ENCODE results near the gene PNLIPRP1.

The PNLIPRP1 gene

DNA sequence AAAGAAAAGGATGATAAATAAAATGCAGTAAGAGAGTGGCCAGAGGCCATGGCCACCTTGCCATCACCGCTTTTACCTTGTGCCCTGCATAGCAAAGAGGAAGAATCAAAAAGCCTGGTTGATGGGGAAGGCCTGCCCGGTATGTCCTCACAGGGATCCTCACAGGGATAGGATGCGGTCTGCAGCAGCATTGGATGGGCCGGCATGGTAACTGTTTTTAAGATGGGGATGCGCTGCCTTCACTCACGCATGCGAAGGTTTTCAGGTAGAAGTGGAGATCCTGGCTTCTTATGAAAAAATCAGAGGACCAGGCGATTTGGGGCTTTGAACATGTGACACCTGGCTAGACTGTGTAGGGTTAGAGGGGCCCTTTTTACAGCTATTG is 42.4 kb downstream of the PNLIPRP1 start:
- DNase-seq = no peak

DNA sequence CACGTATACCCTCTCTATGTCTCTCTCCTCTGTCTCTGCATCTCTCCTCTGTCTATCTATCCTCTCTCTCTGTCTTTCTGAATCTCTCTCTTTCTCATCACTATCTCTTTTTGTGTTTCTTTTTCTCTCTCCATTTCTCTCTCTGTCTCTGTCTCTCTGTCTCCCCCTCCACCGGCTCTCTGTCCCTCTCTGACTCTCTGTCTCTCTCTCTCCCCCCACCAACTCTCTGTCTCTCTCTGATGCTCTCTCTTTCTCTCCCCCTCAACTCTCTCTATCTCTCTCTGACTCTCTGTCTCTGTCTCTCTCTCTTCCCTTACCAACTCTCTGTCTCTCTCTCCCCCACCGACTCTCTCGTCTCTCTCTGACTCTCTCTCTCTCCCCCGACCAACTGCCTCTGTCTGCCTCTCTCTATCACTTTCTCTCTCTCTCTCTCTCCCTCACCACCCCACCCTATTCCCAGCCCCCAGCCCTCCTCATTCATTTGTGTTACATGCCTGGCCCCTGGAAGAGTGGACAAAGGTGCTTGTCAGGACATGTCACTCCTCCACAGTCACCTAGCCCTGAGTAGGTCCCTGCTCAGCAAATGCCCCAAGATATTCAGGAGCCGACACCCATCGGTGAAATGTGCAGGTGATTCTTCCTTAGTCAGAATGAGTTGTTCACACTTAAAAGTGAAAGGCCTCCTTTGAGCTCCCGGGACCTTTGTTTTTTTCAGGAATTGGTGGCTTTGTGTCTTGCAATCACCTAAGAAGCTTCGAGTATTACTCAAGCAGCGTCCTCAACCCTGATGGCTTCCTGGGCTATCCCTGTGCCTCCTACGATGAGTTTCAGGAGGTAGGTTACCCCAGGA is 43.6 kb downstream of the PNLIPRP1 start:
- no peak for DNase-seq

DNA sequence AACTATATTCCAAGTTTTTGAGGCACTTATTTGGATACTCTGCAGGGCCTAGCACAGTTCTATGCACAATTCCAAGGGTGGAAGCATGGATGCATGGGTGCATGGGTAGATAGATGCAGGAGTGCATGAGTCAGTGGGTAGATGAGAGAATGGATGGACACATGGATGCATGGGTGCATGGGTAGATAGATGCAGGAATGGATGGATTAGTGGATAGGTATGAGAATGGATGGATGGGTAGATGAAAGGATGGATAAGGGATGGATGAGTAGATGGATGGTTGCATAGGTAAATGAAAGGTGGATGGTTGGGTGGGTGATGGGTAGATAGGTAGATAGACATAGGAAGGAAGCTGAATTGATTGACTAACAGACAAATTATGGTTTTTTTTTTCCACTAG is 45.6 kb downstream of the PNLIPRP1 start:
- DNase-seq = no peak

DNA sequence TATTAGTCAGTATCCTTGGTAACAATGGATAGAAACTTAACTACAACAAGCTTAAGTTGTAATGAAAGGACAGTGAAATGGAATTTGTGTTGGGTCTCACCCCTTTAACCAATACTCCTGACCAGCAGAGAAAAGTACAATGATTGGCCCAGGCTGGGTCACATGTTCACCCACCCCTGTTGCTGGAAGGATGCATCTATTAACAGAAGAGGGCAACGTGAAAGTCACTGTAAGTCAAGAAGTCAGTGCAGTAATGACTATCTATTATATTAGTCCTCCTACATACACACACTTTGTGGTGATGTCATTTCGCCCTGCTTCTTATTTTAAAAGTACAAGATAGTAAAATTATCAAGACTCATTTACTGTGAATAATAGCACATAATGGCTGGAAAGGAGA is 46.2 kb downstream of the PNLIPRP1 start:
- DNase-seq = no peak

DNA sequence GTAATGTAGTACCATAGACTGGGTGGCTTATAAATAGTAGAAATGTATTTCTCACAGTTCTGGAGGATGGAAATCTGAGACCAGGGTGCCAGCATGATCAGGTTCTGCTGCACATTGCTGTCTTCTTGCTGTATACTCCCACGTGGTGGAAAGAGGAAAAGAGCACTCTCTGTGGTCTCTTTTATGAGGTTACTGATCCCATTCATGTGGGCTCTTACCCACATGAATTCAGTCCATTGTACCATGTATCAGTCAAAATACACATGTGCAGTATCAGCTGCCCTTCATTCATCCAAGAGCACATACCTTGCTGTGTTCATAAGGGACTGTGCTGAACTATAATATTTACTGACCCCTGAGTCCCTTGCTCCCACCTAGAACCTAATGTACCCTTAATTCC is 47.1 kb downstream of the PNLIPRP1 start:
- DNase-seq = no peak

DNA sequence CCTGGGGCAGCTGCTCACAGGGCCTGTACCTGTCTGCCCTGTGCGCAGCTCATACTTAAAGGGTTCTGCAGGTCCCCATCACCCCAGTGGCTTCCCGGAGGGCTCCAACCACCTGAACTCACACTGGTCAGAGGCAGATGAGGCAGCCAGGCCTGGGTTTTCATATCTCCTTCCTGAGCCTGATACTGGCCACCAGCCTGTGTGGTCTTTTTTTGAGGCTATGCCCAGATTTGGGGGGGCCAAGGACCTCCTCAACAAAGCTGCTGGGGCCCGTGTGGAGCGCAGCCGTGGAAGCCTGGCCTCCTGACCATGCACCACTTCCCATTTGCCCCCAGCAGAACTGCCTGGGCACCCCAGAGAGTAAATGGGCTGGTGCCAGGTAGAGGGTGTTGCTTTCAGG is 55.7 kb downstream of the PNLIPRP1 start:
- no peak for DNase-seq

DNA sequence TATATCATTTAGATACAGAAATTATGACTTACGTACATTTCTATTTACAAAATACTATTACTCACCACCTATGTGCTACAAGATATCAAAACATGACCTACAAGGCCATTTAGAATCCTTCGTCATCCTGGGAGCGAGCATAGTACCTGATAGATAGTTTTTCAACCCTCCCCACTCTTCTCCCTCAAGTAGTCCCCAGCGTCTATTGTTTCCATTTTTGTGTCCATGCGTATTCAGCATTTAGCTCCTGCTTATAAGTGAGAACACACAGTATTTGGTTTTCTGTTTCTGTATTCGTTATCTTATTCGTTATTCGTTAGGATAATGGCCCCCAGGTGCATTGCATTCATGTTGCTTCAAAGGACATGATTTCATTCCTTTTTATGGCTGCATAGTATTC is 58.1 kb downstream of the PNLIPRP1 start:
- no peak for DNase-seq

DNA sequence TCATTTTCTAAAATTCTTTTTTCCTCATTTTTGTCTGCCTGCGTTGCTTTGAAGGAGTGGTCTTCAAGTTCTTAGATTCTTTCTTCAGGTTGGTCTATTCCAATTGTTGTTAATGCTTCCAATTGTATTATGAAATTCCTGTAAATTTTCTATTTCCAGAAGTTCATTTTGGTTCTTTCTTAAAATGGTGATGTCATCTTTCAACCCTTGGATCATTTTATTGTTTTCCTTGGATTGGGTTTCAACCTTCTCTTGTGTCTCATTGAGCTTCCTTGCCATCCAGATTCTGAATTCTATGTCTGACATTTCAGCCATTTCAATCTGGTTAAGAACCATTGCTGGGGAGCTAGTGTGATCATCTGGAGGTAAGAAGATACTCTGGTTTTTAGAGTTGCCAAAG is 63.1 kb downstream of the PNLIPRP1 start:
- no peak for DNase-seq

DNA sequence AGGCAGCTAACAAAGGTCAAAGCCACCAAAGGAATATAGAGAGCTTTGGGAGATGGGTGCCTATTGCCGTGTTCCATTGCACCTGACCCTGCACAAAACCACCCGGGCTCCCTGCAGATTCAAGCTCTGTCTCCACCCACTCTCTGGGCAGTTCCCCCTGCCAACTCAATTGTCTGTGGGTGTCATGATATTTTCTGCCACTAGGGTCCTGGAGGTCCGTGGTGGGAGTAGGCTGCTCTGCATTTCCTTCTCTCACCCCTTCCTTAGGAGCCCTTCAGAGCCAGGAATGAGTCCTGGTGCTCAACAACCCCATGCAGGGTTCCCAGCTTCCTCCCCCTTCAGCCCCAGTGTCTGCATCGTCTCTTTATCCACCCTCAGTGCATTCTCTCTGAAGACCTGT is 64.1 kb downstream of the PNLIPRP1 start:
- no peak for DNase-seq

DNA sequence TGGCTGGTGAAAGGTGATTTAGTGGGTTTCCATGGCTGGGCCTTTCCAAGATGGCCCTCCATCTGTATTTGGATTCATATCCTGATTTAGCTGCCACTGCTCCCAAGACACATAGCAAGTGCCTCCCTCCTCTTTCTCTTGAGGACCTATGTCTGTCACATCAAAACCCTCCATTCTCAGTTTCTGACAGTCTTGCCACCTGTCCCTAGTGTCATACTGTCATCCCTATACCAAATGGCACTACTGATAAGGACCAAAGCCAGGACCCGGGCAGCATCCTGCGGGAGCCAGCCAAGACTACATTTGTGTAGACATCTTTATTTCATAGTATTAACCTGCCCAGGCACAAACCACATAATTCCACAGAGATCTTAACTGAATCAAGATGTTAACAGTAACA is 64.8 kb downstream of the PNLIPRP1 start:
- no peak for DNase-seq

DNA sequence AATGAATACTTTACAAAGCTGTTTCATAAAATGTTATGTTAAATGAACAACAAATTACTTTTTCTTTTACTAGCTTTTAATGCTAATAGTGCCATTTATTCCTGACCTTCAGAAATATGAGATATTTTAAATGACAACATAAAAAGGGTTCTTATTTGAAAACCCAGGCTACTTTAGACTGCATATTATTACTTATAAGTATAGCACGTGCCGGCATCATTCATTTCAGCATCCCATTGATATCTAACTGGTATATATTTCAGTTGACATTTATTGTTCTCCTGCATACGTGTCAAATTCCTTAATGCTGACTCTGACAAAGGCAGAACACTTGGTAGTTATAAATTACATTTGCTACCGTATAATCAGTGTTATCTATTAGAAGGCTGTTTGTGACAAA is 65.3 kb downstream of the PNLIPRP1 start:
- no peak for DNase-seq

DNA sequence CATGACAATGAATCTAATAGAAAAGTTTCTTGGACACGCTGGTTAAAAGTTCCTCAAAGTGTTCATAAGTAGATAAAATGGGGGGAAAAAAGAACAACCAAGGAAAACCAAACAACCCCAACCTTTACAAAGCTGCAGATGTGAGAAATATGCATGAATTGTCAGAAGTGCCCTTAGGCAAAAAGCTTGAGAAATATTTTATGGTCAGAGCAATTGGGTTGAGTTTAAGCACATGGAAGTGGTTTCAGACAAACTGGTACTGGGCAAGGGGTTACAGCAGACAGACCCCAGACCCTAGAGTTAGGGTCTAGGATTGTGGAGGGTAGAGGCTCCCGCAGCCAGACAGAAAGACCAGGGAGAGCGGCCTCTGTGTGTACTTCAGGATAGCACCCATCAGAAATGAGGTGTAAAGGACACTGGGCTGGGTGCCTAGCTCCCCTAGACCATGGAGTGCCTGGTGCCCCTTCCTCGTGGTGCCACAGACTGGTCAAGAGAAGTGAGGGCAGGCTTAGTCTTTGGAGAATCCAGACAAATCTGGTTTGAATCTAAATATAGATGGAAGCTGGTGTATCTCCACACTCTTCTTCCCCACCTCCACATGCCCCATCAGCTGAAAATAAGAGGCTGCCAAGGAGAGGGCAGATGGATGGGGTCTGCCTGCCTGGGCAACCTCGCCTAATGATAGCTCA is 67.2 kb downstream of the PNLIPRP1 start:
- no peak for DNase-seq
